Stimulated activated memory B cell treated with anti-CD40 and anti-IgM and Interleukin-4, amounts not matched to agents 10 μg/mL and 1 μg/mL and 100 μg/mL, for 72 hours (primary cell): Measurements from ENCODE around the gene TIMM10.

Source experiments
- ATAC-seq: fragments of 150-1000 bp; cut with Tn5 transposase; 2 replicates; pipeline ENCODE4 v1.10.0; 2021
- H3K27ac Mint-ChIP-seq: one replicate; pipeline ENCODE4 v1.8.0; 2022; ENCODE audit warnings: mild to moderate bottlenecking, mixed read lengths
- H3K27me3 Mint-ChIP-seq: one replicate; pipeline ENCODE4 v1.8.0; 2022; ENCODE audit warnings: mixed read lengths
- H3K36me3 Mint-ChIP-seq: one replicate; pipeline ENCODE4 v1.8.0; 2022; ENCODE audit warnings: mixed read lengths
- H3K4me1 Mint-ChIP-seq: one replicate; pipeline ENCODE4 v1.8.0; 2022; ENCODE audit warnings: mixed read lengths
- H3K4me3 Mint-ChIP-seq: one replicate; pipeline ENCODE4 v1.8.0; 2022; ENCODE audit warnings: mild to moderate bottlenecking, moderate library complexity, mixed read lengths
- H3K9me3 Mint-ChIP-seq: one replicate; pipeline ENCODE4 v1.8.0; 2022; ENCODE audit warnings: mixed read lengths

TIMM10 gene

GRCh38 chr11:57516061-57516443 is 14.5 kb downstream of the TIMM10 start:
- no peaks in the 10 kb centered on the region for H3K36me3 Mint-ChIP-seq
- H3K9me3 Mint-ChIP-seq: no peaks in the 10 kb centered on the region
- H3K4me3 Mint-ChIP-seq: peak overlapping the region; percentile 100
- no peaks in the 10 kb centered on the region for H3K27me3 Mint-ChIP-seq
- ATAC-seq: no peak
- peaks cover 49% of the 10 kb centered on the region for H3K4me1 Mint-ChIP-seq
- H3K27ac Mint-ChIP-seq: peak overlapping the region; percentile 82

- Mint-ChIP-seq H3K4me3 (peak within 1 kb of the TSS; percentile 100), H3K36me3 (no peaks in the 10 kb centered on the region), H3K4me1 (peaks cover 49% of the 10 kb centered on the region), H3K9me3 (no peaks in the 10 kb centered on the region), H3K27ac (peak within 1 kb of the TSS; percentile 82), H3K27me3 (no peaks in the 10 kb centered on the region)
- peak; percentile 44 for ATAC-seq
Observed at GRCh38 chr11:57515332-57516060, 15.1 kb downstream of the TIMM10 start, which contains the start of gene SLC43A1. TSS of gene SLC43A1 (minus strand) at chr11:57515702. CDS start at chr11:57514111, 1,591 bp downstream.

GRCh38 chr11:57514538-57515331 is 15.8 kb downstream of the TIMM10 start:
- no peaks in the 10 kb centered on the region for H3K36me3 Mint-ChIP-seq
- H3K4me3 Mint-ChIP-seq: peak overlapping the region; percentile 100
- H3K9me3 Mint-ChIP-seq: no peaks in the 10 kb centered on the region
- peaks cover 49% of the 10 kb centered on the region for H3K4me1 Mint-ChIP-seq
- no peaks in the 10 kb centered on the region for H3K27me3 Mint-ChIP-seq
- peak overlapping the region; percentile 82 for H3K27ac Mint-ChIP-seq
- ATAC-seq: peak; percentile 61

- peak overlapping the region; percentile 100 for H3K4me3 Mint-ChIP-seq
Observed at GRCh38 chr11:57513911-57514537, 16.5 kb downstream of the TIMM10 start.

GRCh38 chr11:57513452-57513795 is 17.1 kb downstream of the TIMM10 start:
- Mint-ChIP-seq H3K27ac (no peak overlapping the region), H3K4me3 (no peak overlapping the region), H3K36me3 (no peaks in the 10 kb centered on the region), H3K27me3 (no peaks in the 10 kb centered on the region), H3K4me1 (peaks cover 43% of the 10 kb centered on the region), H3K9me3 (no peaks in the 10 kb centered on the region)
- ATAC-seq: no peak

More at GRCh38 chr11:57513911-57514537, 16.5 kb downstream of the TIMM10 start:
- Mint-ChIP-seq H3K4me1 (peaks cover 49% of the 10 kb centered on the region), H3K27ac (peak overlapping the region; percentile 82), H3K27me3 (no peaks in the 10 kb centered on the region), H3K36me3 (no peaks in the 10 kb centered on the region), H3K9me3 (no peaks in the 10 kb centered on the region)
- ATAC-seq: peak; percentile 49

GRCh38 chr11:57512646-57513451 is 17.7 kb downstream of the TIMM10 start:
- ATAC-seq: no peak
- Mint-ChIP-seq H3K4me1 (peaks cover 43% of the 10 kb centered on the region), H3K36me3 (no peaks in the 10 kb centered on the region), H3K4me3 (no peak overlapping the region), H3K9me3 (no peaks in the 10 kb centered on the region), H3K27me3 (no peaks in the 10 kb centered on the region), H3K27ac (peak overlapping the region; percentile 65)

GRCh38 chr11:57511741-57512430 is 18.7 kb downstream of the TIMM10 start:
- no peaks in the 10 kb centered on the region for H3K36me3 Mint-ChIP-seq
- ATAC-seq: no peak
- H3K4me3 Mint-ChIP-seq: no peak overlapping the region
- H3K4me1 Mint-ChIP-seq: peaks cover 43% of the 10 kb centered on the region
- H3K27ac Mint-ChIP-seq: peak overlapping the region; percentile 65
- no peaks in the 10 kb centered on the region for H3K27me3 Mint-ChIP-seq
- H3K9me3 Mint-ChIP-seq: no peaks in the 10 kb centered on the region

GRCh38 chr11:57508341-57509170 is 22.0 kb downstream of the TIMM10 start:
- H3K4me3 Mint-ChIP-seq: no peak overlapping the region
- H3K27me3 Mint-ChIP-seq: no peaks in the 10 kb centered on the region
- no peaks in the 10 kb centered on the region for H3K36me3 Mint-ChIP-seq
- H3K4me1 Mint-ChIP-seq: peaks cover 21% of the 10 kb centered on the region
- ATAC-seq: no peak
- no peak overlapping the region for H3K27ac Mint-ChIP-seq
- no peaks in the 10 kb centered on the region for H3K9me3 Mint-ChIP-seq

- peaks cover under 1% of the 10 kb centered on the region for H3K4me1 Mint-ChIP-seq
- H3K36me3 Mint-ChIP-seq: no peaks in the 10 kb centered on the region
- H3K27me3 Mint-ChIP-seq: no peaks in the 10 kb centered on the region
- no peak overlapping the region for H3K4me3 Mint-ChIP-seq
- H3K27ac Mint-ChIP-seq: no peak overlapping the region
- no peaks in the 10 kb centered on the region for H3K9me3 Mint-ChIP-seq
- ATAC-seq: no peak
Observed at GRCh38 chr11:57506522-57506921, 24.0 kb downstream of the TIMM10 start.

- Mint-ChIP-seq H3K4me3 (no peak overlapping the region), H3K36me3 (no peaks in the 10 kb centered on the region), H3K27ac (no peak overlapping the region), H3K4me1 (no peaks in the 10 kb centered on the region), H3K9me3 (no peaks in the 10 kb centered on the region), H3K27me3 (no peaks in the 10 kb centered on the region)
- ATAC-seq: no peak
Observed at GRCh38 chr11:57504511-57504910, 26.0 kb downstream of the TIMM10 start.

GRCh38 chr11:57502870-57503269 is 27.7 kb downstream of the TIMM10 start:
- ATAC-seq: no peak
- Mint-ChIP-seq H3K27ac (no peak overlapping the region), H3K9me3 (no peaks in the 10 kb centered on the region), H3K36me3 (no peaks in the 10 kb centered on the region), H3K27me3 (no peaks in the 10 kb centered on the region), H3K4me3 (no peak overlapping the region), H3K4me1 (no peaks in the 10 kb centered on the region)

GRCh38 chr11:57502376-57502775 is 28.2 kb downstream of the TIMM10 start:
- Mint-ChIP-seq H3K27me3 (no peaks in the 10 kb centered on the region), H3K36me3 (no peaks in the 10 kb centered on the region), H3K4me3 (no peak overlapping the region), H3K4me1 (no peaks in the 10 kb centered on the region), H3K27ac (no peak overlapping the region), H3K9me3 (no peaks in the 10 kb centered on the region)
- no peak for ATAC-seq

- H3K4me1 Mint-ChIP-seq: no peaks in the 10 kb centered on the region
- H3K27me3 Mint-ChIP-seq: no peaks in the 10 kb centered on the region
- no peak overlapping the region for H3K4me3 Mint-ChIP-seq
- H3K36me3 Mint-ChIP-seq: no peaks in the 10 kb centered on the region
- H3K27ac Mint-ChIP-seq: no peak overlapping the region
- H3K9me3 Mint-ChIP-seq: no peaks in the 10 kb centered on the region
- ATAC-seq: no peak
Observed at GRCh38 chr11:57501953-57502352, 28.6 kb downstream of the TIMM10 start.

- Mint-ChIP-seq H3K4me3 (no peak overlapping the region), H3K9me3 (no peaks in the 10 kb centered on the region), H3K4me1 (no peaks in the 10 kb centered on the region), H3K27me3 (no peaks in the 10 kb centered on the region), H3K36me3 (no peaks in the 10 kb centered on the region), H3K27ac (no peak overlapping the region)
- no peak for ATAC-seq
Observed at GRCh38 chr11:57500926-57501325, 29.6 kb downstream of the TIMM10 start.
